ENCODE data around the gene IL1RN.
"Not testable (repeated sequence)": the region's sequence is repeated elsewhere in the genome, so short reads cannot be mapped to it uniquely, and the experiment has no call there.

IL1RN gene

DNA sequence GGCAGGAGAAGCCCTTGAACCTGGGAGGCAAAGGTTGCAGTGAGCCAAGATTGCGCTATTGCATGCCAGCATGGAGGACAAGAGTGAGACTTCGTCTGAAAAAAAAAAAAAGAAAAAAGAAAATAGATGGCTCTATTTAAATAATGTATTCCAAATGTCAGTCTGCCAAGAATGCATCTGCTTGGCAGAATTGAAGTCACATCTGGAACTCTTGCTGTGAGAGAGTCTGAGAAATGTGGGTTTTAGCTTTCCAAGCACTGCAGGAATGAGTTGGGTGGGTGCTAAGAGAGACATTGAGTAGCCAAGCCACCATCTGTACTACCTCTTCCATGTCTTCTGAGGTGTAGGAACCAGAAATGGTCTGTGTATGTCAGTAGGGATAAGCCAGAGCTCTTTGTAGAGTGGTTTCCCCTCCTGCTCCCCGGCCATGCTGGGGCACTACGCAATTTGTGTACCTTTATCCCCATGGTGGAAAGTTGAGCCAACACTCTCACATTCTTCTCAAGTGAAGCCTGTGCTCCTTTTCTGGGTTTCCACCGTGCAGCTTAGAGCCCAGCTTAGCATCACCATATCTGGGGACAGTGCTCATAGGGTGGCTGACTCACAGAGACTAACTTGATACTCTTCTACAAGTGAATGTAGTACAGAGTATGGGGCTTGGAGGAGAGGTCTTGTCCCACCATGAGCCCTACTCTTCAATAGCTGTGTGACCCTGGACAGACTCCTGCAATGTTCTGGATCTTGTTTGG, 34.4 kb upstream of the IL1RN start:
- no peak overlapping the region for H3K4me3 Mint-ChIP-seq
- peaks cover 15% of the 10 kb centered on the region for H3K36me3 Mint-ChIP-seq (ENCODE audit: low read depth)
- H3K4me1 Mint-ChIP-seq (ENCODE audit: low read depth) = peaks cover 15% of the 10 kb centered on the region
- H3K27ac Mint-ChIP-seq = no peak overlapping the region
- H3K27me3 Mint-ChIP-seq (ENCODE audit: low read depth) = no peaks in the 10 kb centered on the region
- no peak for DNase-seq (ENCODE audit: low spot score)
- H3K9me3 Mint-ChIP-seq = peaks cover 21% of the 10 kb centered on the region

DNA sequence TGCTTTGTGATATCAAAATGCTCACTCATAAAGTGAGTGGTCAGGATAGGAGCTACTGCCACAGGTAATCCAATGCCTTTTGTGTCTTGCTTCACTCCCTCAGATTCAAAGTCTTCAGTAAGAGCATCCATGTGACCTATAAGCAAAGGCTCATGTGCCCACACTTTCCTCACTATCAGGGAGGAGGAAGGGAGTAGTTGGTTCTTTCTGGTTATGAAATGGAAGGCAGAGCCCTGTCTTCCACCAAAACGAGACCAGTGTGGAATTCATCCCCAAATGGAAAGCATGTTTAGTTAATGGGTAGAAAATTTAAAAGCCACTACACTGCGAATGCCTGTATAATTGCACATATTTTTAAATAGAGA, 33.8 kb upstream of the IL1RN start:
- H3K27me3 Mint-ChIP-seq (ENCODE audit: low read depth) = no peaks in the 10 kb centered on the region
- H3K4me1 Mint-ChIP-seq (ENCODE audit: low read depth) = peaks cover 20% of the 10 kb centered on the region
- no peak overlapping the region for H3K27ac Mint-ChIP-seq
- H3K4me3 Mint-ChIP-seq = no peak overlapping the region
- H3K9me3 Mint-ChIP-seq = peaks cover 25% of the 10 kb centered on the region
- H3K36me3 Mint-ChIP-seq (ENCODE audit: low read depth) = peaks cover 19% of the 10 kb centered on the region
- DNase-seq (ENCODE audit: low spot score) = no peak

DNA sequence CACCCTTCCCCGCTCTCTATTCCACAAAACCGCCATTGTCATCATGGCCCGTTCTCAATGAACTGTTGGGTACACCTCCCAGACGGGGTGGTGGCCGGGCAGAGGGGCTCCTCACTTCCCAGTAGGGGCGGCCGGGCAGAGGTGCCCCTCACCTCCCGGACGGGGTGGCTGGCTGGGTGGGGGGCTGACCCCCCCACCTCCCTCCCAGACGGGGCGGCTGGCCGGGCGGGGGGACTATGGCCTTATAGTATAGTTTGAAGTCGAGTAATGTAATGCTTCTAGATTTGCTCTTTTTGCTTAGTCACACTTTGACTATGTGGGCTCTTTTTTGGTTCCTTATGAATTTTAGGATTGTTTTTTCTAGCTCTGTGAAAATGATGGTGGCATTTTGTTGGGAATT, 31.1 kb upstream of the IL1RN start:
- not testable (repeated sequence) for H3K27me3 Mint-ChIP-seq (ENCODE audit: low read depth); H3K27ac Mint-ChIP-seq; DNase-seq (ENCODE audit: low spot score); H3K4me3 Mint-ChIP-seq
- Mint-ChIP-seq H3K9me3 (peaks cover 29% of the 10 kb centered on the region), H3K36me3 (ENCODE audit: low read depth) (peaks cover 19% of the 10 kb centered on the region), H3K4me1 (ENCODE audit: low read depth) (peaks cover 20% of the 10 kb centered on the region)

DNA sequence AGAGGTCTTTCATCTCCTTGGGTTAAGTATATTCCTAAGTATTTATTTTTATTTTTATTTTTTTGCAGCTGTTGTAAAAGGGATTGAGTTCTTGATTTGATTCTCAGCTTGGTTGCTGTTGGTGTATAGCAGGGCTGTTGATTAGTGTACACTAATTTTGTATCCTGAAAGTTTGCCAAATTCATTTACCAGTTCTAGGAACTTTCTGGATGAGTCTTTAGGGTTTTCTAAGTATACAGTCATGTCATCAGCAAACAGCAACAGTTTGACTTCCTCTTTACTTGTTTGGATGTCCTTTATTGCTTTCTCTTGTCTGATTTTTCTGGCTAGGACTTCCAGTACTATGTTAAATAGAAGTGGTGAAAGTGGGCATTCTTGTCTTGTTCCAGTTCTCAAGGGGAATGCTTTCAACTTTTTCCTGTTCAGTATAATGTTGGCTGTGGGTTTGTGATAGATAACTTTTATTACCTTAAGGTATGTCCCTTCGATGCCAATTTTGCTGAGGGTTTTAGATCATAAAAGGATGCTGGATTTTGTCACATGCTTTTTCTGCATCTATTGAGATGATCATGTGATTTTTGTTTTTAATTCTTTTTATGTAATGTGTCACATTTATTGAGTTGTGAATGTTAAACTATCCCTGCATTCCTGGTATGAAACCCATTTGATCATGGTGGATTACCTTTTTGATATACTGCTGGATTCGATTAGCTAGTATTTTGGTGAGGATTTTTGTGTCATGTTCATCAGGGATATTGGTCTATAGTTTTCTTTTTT, 30.4 kb upstream of the IL1RN start:
- DNase-seq (ENCODE audit: low spot score); H3K27me3 Mint-ChIP-seq (ENCODE audit: low read depth): not testable (repeated sequence)
- Mint-ChIP-seq H3K27ac (peak overlapping the region; percentile 88), H3K4me1 (ENCODE audit: low read depth) (peaks cover 20% of the 10 kb centered on the region), H3K9me3 (peaks cover 30% of the 10 kb centered on the region), H3K4me3 (peak overlapping the region; percentile 75), H3K36me3 (ENCODE audit: low read depth) (peaks cover 19% of the 10 kb centered on the region)

DNA sequence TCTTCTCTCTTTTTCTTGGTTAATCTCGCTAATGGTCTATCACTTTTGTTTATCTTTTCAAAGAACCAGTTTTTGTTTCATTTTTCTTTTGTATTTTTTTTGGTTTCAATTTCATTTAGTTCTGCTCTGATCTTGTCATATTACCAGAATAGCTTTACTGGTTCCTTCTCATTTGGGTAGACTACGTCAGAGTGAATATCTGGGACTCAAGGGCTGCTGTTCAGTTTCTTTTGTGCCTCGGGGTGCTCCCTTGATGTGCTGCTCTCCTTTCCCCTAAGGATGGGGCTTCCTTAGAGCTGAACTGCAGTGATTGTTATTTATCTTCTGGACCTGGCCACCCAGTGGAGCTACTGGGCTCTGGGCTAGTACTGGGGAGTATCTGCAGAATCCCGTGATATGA, 29.4 kb upstream of the IL1RN start:
- Mint-ChIP-seq H3K4me3 (peak overlapping the region; percentile 75), H3K27ac (peak overlapping the region; percentile 88), H3K9me3 (peaks cover 37% of the 10 kb centered on the region), H3K27me3 (ENCODE audit: low read depth) (no peaks in the 10 kb centered on the region), H3K4me1 (ENCODE audit: low read depth) (peaks cover 25% of the 10 kb centered on the region), H3K36me3 (ENCODE audit: low read depth) (peaks cover 24% of the 10 kb centered on the region)
- peak; percentile 25 for DNase-seq (ENCODE audit: low spot score)

DNA sequence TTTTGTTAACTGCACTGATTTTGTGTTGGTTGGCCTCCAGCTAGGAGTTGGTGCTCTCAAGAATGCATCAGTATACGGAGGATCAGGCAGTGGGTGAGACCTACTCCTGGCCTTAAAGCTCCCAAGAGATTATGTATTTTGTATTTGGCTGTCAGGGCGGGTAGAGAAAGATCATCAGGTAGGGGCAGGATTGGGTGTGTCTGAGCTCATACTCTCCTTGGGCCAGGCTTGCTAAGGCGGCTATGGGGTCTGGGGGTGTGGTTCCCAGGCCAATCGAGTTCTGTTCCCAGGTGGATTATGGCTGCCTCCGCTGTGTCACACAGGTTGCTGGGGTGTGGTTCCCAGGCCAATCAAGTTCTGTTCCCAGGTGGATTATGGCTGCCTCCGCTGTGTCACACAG, 28.9 kb upstream of the IL1RN start:
- peaks cover 41% of the 10 kb centered on the region for H3K9me3 Mint-ChIP-seq
- H3K4me3 Mint-ChIP-seq = peak overlapping the region; percentile 75
- H3K36me3 Mint-ChIP-seq (ENCODE audit: low read depth) = peaks cover 24% of the 10 kb centered on the region
- no peak for DNase-seq (ENCODE audit: low spot score)
- no peaks in the 10 kb centered on the region for H3K27me3 Mint-ChIP-seq (ENCODE audit: low read depth)
- H3K4me1 Mint-ChIP-seq (ENCODE audit: low read depth) = peaks cover 27% of the 10 kb centered on the region
- peak overlapping the region; percentile 88 for H3K27ac Mint-ChIP-seq

DNA sequence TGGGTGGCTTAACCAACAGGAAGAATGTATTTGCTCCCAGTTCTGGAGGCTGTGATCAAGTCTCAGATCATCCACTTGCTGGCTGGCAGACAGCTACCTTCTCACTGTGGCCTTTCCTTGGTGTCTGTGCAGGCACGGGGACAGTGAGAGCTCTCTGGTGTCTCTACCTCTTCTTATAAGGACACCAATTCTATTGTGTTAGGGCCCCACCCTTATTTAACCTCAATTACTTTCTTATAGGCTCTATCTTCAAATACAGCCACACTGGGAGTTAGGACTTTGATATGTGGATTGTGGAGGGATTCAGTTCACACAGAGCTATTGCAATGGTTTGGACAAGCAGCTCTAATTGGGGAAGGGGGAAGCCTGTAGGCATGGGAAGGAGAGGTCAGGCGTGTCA, 25.3 kb upstream of the IL1RN start:
- H3K27ac Mint-ChIP-seq = no peak overlapping the region
- H3K9me3 Mint-ChIP-seq = peaks cover 38% of the 10 kb centered on the region
- no peak for DNase-seq (ENCODE audit: low spot score)
- peaks cover 35% of the 10 kb centered on the region for H3K4me1 Mint-ChIP-seq (ENCODE audit: low read depth)
- no peak overlapping the region for H3K4me3 Mint-ChIP-seq
- H3K27me3 Mint-ChIP-seq (ENCODE audit: low read depth) = no peaks in the 10 kb centered on the region
- peaks cover 23% of the 10 kb centered on the region for H3K36me3 Mint-ChIP-seq (ENCODE audit: low read depth)

DNA sequence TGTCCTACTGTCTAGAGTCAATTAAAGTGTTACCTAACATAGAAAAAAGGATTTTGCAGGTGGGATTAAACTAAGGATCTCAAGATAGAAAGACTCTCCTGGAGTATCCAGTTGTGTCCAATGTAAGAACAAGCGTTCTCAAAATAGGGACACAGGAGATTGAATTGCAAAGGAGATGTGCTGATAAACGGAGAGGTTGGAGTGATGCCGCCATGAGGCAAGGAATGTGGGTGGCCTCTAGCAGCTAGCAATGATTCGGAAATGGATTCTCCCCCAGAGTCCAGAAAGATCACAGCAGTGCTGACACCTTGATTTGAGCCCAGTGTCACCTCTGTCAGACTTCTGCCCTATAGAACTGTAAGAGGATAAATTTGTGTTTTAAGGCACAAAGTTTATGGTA, 24.1 kb upstream of the IL1RN start:
- Mint-ChIP-seq H3K27ac (no peak overlapping the region), H3K36me3 (ENCODE audit: low read depth) (peaks cover 16% of the 10 kb centered on the region), H3K9me3 (peaks cover 29% of the 10 kb centered on the region), H3K27me3 (ENCODE audit: low read depth) (no peaks in the 10 kb centered on the region), H3K4me3 (no peak overlapping the region), H3K4me1 (ENCODE audit: low read depth) (peaks cover 24% of the 10 kb centered on the region)
- no peak for DNase-seq (ENCODE audit: low spot score)

DNA sequence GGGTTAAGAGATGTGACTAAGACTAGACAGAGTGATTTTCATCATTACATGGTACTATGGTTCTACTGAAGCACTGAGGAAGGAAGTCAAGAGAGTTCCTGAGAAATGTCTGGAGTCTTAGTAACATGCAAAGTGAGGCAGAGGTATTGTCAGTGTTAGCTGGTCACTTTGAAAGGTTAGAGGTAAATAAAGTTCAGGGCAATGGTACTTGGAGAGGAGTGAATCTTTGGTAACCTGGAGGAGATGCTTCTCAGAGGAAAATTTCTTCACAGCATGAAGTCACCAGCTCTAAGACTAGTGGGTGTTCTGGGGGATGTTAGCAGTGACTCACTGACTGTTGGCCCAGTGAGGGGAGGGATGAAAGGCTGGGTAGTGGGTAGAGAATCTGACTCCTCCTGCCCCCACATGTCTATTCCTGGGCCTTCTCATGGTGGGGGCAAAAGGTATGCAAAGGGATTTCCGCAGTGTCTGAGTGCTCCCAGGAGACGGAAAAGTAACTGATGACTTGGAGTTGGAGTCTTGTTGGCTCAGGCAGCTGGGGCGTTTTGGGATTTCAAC, 23.3 kb upstream of the IL1RN start:
- peak; percentile 68 for DNase-seq (ENCODE audit: low spot score)
- Mint-ChIP-seq H3K36me3 (ENCODE audit: low read depth) (peaks cover 13% of the 10 kb centered on the region), H3K27ac (peak overlapping the region; percentile 64), H3K27me3 (ENCODE audit: low read depth) (no peaks in the 10 kb centered on the region), H3K4me3 (no peak overlapping the region), H3K9me3 (peaks cover 27% of the 10 kb centered on the region), H3K4me1 (ENCODE audit: low read depth) (peaks cover 25% of the 10 kb centered on the region)

DNA sequence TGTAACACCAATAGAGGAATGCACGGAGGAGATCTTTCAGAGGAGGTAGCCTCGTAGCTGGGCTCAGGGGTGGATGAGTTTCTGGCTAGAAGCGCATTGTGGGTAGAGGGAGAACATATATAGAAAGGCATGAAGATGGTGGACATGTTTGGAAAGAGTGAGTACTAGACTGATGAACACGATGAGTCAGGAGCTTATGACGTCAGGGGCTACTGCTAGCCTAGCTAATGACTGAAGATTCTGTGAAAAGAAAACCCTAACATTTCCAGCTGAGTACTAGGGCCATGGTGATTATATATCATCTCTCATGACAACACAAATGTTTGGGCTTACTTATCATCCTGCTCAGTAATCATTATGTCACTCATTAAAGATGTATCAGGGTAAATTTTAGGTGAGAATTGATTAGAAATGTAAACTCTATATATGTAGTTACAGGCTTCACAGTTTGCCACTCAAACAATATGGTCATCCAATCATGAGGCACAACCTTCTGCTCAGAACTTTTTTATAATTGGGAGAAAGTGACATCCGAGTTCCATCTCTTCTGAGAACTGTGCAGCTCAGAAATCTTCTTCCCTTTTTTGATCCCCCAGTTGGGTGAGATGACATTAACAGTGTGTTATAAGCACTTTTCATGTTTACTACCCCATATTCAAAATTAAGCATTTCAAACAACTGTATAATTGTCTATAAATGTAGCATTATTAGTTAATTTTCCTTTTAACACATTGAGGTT, 22.2 kb upstream of the IL1RN start:
- peaks cover 27% of the 10 kb centered on the region for H3K9me3 Mint-ChIP-seq
- peaks cover 25% of the 10 kb centered on the region for H3K4me1 Mint-ChIP-seq (ENCODE audit: low read depth)
- no peak overlapping the region for H3K4me3 Mint-ChIP-seq
- H3K36me3 Mint-ChIP-seq (ENCODE audit: low read depth) = peaks cover 13% of the 10 kb centered on the region
- H3K27me3 Mint-ChIP-seq (ENCODE audit: low read depth) = no peaks in the 10 kb centered on the region
- peak overlapping the region; percentile 17 for H3K27ac Mint-ChIP-seq
- DNase-seq (ENCODE audit: low spot score) = peak; percentile 69

DNA sequence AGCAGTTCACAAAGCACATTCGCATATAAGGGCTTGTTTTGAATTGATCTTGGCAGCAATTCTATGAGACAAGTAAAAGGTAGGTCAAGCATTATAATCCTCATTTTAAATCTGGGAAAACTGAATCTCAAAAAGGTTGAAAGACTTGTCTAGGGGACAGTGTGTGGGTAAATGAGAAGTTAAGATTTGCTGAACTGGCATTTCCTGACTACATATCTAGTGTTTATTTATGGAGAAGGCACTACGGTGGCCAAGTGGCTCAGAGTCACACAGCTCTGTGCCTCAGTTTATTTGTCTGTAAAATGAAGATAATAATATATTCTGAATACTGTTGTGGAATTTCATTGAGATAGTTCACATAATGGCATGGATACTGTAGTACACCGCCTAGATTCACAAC, 16.3 kb upstream of the IL1RN start:
- Mint-ChIP-seq H3K36me3 (ENCODE audit: low read depth) (no peaks in the 10 kb centered on the region), H3K4me3 (no peak overlapping the region), H3K4me1 (ENCODE audit: low read depth) (peaks cover 5% of the 10 kb centered on the region), H3K9me3 (no peaks in the 10 kb centered on the region), H3K27me3 (ENCODE audit: low read depth) (no peaks in the 10 kb centered on the region), H3K27ac (no peak overlapping the region)
- DNase-seq (ENCODE audit: low spot score) = no peak

DNA sequence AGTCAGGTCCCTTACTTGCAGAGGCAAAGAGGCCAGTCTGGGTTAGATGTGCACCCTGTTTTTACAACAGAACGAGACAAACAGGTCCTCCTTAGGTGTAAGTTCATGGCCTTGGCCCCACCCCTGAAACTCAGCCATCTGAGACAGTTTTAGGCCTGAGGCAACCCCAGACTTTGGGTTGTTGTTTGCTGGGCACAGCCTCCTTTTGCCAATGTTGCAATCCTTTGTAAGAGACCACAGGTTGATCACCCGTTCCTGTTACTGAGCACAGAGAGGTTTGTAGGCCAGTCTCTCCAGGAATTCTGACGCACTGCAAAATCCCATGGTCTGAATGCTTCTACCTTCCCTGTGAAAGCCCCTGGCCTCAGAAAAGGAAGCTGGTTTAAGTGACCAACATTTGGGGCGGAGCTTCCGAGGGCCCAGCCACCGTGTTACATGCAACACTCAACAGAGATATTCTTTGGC, 15.5 kb upstream of the IL1RN start:
- Mint-ChIP-seq H3K27me3 (ENCODE audit: low read depth) (no peaks in the 10 kb centered on the region), H3K4me3 (no peak overlapping the region), H3K36me3 (ENCODE audit: low read depth) (no peaks in the 10 kb centered on the region), H3K9me3 (no peaks in the 10 kb centered on the region), H3K4me1 (ENCODE audit: low read depth) (peaks cover 9% of the 10 kb centered on the region), H3K27ac (no peak overlapping the region)
- DNase-seq (ENCODE audit: low spot score) = no peak

DNA sequence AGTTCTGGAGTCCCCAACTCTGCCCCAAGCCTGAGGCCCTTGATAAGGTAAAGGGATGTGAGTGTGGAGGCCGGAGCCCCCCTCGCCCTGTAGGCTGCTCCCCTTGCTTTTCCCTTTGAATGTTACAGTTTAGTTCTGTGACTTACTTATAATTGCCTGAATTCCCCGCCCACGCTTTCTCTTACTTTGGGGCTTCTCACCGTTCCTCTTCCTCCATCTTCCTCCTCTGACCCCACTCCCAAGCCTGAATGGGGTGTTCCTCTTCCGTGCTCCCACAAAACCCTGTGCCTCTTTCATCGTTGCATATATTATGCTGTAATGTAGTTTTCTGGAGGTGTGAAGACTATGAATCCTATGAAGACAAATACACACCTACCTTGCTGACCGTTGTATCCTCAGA, 15.0 kb upstream of the IL1RN start:
- H3K4me3 Mint-ChIP-seq = no peak overlapping the region
- peaks cover 15% of the 10 kb centered on the region for H3K4me1 Mint-ChIP-seq (ENCODE audit: low read depth)
- no peaks in the 10 kb centered on the region for H3K36me3 Mint-ChIP-seq (ENCODE audit: low read depth)
- H3K27ac Mint-ChIP-seq = no peak overlapping the region
- H3K9me3 Mint-ChIP-seq = no peaks in the 10 kb centered on the region
- no peak for DNase-seq (ENCODE audit: low spot score)
- no peaks in the 10 kb centered on the region for H3K27me3 Mint-ChIP-seq (ENCODE audit: low read depth)

DNA sequence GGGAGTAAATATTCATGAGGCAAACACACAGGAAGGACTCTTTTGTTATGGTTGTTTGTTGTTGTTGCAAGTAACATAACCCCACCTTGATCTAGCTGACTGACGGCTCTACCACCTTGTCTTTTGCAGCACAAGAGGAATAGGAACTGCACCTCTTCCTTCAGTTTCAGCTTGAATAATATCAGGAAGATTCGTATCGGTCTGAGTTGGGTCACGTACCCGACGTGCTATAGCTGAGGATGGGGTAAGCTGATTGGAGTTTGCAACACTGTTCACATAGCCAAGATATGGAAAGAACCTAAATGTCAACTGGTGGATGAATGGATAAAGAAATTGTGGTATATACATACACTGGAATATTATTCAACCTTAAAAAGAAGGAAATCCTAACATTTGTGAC, 14.5 kb upstream of the IL1RN start:
- no peaks in the 10 kb centered on the region for H3K27me3 Mint-ChIP-seq (ENCODE audit: low read depth)
- no peak for DNase-seq (ENCODE audit: low spot score)
- peaks cover 19% of the 10 kb centered on the region for H3K4me1 Mint-ChIP-seq (ENCODE audit: low read depth)
- no peaks in the 10 kb centered on the region for H3K36me3 Mint-ChIP-seq (ENCODE audit: low read depth)
- H3K4me3 Mint-ChIP-seq = no peak overlapping the region
- no peaks in the 10 kb centered on the region for H3K9me3 Mint-ChIP-seq
- no peak overlapping the region for H3K27ac Mint-ChIP-seq
